ENCODE results near the gene TXNRD1.

GRCh38 chr12:104167519-104168458, 47.8 kb upstream of the TXNRD1 start:
- TF ChIP-seq POLR2A (IDR thresholded peaks at IDR 0.05; ENCODE audit: borderline replicate concordance, extremely low read depth, insufficient read depth, insufficient read length) (no peak), CTCF (IDR thresholded peaks at IDR 0.05 in 2 of 3, conservative IDR thresholded peaks at IDR 0.05 in 1 of 3; ENCODE audit: borderline replicate concordance in 1 of 3, insufficient read depth in 1 of 3, low read depth in 2 of 3, low read length in 2 of 3) (no peak), POLR2AphosphoS5 (IDR thresholded peaks at IDR 0.05; ENCODE audit: low read depth, low read length) (no peak), ZNF274 (IDR thresholded peaks at IDR 0.05; ENCODE audit: low read depth, low read length) (no peak), CBX3 (IDR thresholded peaks at IDR 0.05; ENCODE audit: low read depth) (no peak), ATF3 (IDR thresholded peaks at IDR 0.05) (no peak)
